ENCODE measurements around the gene SIK3.

DNA sequence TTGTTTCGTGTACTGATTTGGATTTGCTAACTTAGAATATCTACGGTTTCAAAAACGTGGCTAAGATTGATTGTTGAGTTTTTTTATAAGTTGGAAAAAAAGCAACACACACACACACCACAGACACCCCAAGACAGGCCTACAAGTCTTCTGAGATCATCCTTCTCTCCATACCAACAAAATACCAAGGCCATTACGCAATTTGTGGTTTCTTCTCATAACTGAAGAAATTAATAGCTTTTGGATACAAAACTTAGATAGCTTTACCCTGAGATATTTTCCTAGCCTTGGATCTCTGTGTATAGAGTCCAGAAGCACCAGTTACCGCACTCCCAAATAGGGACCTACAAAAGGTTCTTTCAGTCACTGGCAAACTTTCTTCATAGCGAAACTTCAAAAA, 113.6 kb downstream of the SIK3 start:
- no peak for TF ChIP-seq FOXM1 (IDR thresholded peaks at IDR 0.05; ENCODE audit: borderline replicate concordance, low read depth)
- peak; percentile 87 for TF ChIP-seq CEBPB (IDR thresholded peaks at IDR 0.05)
